ENCODE measurements around the gene CNR1.
"Not testable (repeated sequence)": the region's sequence is repeated elsewhere in the genome, so short reads cannot be mapped to it uniquely, and the experiment has no call there.

Gene CNR1

DNA sequence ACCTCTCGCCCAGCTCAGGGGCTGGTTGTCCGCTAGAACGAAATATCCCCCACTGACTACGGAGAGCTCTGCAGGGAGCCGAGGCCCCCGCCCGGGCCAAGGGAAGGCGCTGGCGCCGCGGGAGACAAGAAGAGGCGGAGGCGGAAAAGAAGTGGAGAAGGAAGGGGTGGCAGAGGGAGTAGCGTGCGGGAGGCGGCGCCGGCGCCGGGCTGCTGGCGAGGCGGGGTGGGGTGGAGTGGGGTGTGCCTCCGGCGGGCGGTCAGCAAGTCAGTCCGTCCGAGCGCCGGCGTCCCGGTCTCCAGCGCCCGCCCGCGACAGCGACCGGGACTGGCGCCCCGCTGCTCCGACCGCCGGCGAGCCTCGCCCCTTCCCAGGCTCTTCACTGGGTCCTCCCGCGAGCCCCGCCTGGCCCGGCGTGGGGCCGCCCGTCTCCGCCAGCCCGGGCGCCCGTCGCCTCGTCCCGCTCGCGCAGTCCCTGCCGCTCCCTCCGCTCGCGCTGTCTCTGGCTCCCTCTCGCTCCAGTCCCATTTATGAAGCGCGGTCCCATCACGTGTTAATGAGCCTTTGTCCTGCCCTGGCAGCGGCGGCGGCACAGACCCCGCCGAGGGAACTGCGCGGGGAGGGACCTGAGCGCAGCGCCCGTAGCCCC lies at the start of gene CNR1:
CNR1 (minus strand) TSS at position 504 of the 649 bp plus-strand sequence. CDS start 21,073 bp downstream, outside the sequence.
- peak; percentile 11 for DNase-seq (ENCODE audit: low read depth)
- H3K4me3 ChIP-seq (ENCODE audit: low read length): peak within 1 kb of the TSS; percentile 33

DNA sequence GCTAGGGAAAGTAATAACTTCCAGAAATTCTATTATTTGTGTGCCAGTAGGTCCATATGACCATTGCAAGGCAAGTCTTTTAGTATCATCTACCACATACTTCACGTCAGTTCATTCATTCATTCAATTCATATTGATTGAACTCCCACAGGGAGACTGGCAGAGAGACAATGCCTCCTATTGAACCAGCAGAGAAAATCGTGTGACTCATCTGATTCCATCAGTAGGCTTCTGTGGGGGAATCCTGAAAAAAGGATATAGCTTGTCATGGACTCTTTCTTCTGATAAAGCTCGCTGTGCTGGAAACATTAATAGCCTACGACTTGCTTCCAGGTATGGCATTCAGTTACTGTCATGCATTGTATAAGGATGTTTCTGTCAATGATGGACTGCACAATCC lies 45.3 kb upstream of the CNR1 start:
- TF ChIP-seq, protein P1, sequence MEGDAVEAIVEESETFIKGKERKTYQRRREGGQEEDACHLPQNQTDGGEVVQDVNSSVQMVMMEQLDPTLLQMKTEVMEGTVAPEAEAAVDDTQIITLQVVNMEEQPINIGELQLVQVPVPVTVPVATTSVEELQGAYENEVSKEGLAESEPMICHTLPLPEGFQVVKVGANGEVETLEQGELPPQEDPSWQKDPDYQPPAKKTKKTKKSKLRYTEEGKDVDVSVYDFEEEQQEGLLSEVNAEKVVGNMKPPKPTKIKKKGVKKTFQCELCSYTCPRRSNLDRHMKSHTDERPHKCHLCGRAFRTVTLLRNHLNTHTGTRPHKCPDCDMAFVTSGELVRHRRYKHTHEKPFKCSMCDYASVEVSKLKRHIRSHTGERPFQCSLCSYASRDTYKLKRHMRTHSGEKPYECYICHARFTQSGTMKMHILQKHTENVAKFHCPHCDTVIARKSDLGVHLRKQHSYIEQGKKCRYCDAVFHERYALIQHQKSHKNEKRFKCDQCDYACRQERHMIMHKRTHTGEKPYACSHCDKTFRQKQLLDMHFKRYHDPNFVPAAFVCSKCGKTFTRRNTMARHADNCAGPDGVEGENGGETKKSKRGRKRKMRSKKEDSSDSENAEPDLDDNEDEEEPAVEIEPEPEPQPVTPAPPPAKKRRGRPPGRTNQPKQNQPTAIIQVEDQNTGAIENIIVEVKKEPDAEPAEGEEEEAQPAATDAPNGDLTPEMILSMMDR (conservative IDR thresholded peaks at IDR 0.05; ENCODE audit: low read length): no peak
- DNase-seq (ENCODE audit: low read depth): no peak
- no peak overlapping the region for H3K4me3 ChIP-seq (ENCODE audit: low read length)

More for the DNA sequence above, at the start of gene CNR1:
- TF ChIP-seq, protein P1 (conservative IDR thresholded peaks at IDR 0.05; ENCODE audit: low read length): no peak

DNA sequence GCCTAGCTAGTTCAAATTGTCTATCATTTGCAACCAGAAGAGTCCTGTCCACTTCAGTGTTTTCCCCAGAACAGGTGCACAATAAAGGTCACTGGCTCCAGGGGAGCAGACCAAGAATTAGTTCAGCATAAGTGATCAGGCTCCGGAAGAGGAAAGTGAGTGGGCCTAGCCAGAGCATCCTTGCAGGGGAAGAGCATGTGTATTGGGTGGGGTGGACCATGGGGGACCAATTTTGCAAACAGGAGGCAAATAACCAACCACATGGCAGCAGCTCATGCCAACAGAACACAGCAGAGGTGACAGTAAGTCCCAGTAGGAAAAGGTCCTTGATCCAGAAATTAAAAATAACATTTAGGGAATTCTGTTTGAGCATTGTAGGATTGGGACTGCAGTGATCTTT lies 43.2 kb upstream of the CNR1 start:
- H3K4me3 ChIP-seq (ENCODE audit: low read length): no peak overlapping the region
- TF ChIP-seq, protein P1 (conservative IDR thresholded peaks at IDR 0.05; ENCODE audit: low read length): no peak
- DNase-seq (ENCODE audit: low read depth): no peak

DNA sequence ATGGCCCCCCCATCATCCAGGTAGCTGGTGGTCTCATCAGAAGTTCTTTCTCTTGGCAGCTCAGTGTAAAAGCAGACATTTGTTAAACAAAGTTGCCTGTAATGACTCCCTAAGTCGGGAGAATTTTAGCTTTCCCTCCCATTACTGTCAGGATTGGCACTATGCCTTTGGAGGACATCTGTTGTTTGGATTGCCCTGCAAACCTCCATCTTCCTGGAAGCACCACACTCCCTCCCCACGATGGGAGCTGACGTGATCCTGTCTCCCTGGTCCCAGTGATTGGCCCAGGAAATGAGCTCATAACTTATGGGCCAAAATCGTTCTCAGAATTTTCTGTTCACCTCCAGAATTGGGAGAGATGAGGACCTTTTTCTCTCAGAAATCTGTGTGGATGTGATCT lies 42.6 kb upstream of the CNR1 start:
- H3K4me3 ChIP-seq (ENCODE audit: low read length): no peak overlapping the region
- TF ChIP-seq, protein P1 (conservative IDR thresholded peaks at IDR 0.05; ENCODE audit: low read length): no peak
- DNase-seq (ENCODE audit: low read depth): no peak

DNA sequence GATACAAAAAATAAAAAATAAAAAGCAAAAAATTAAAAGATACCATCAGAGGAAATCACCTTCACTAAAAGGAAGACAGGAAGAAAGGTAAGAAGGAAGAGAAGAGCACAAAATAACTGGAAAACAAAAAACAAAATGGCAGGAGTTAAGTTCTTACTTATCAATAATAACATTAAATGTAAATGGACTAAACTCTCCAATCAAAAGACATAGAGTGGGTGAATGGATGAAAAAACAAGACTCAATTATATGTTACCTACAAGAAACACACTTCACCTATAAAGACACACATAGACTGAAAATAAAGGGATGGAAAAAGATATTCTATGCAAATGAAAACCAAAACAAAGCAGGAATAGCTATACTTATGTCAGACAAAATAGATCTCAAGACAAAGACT lies 35.6 kb upstream of the CNR1 start:
- H3K4me3 ChIP-seq (ENCODE audit: low read length); DNase-seq (ENCODE audit: low read depth): not testable (repeated sequence)

DNA sequence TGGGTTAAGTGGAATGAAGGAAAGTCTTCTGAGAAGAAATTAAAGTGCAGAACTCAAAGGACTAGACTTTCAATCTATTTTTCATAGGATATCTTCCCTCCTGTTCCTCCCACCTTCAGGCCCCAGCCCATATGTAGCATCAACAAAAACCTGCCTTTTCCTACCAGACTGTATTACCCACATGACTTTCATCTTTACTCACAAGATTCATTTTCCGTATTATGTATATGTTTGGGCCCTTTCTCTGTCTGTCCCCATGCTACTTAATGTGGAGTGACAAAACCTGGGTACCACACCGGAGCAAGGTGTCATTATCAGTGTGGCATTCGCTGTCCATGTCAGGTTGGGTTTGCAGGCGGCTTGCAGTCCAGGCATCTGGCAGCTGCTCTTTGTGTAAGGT lies 18.8 kb upstream of the CNR1 start:
- no peak overlapping the region for H3K4me3 ChIP-seq (ENCODE audit: low read length)
- TF ChIP-seq, protein P1 (conservative IDR thresholded peaks at IDR 0.05; ENCODE audit: low read length): no peak
- DNase-seq (ENCODE audit: low read depth): no peak

DNA sequence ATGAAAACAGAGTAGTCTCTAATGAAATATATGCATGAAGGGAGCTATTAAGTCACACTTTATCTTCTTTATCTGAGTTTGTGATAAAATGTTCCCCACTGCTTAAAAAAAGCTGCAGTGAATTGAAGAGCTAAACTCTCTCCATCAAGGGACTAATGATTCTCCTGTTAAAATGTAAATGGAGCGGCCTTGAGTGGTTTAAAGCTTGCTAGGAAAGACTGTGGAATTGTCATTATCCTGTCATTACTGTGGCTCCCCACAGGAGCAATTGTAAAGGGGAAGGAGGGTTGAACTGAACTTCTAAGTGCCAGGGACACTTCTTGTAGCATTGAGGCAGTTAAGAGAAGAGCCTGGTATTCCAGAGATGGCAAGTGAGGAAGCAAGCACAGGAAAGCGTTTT lies 17.3 kb upstream of the CNR1 start:
- H3K4me3 ChIP-seq (ENCODE audit: low read length): no peak overlapping the region
- TF ChIP-seq, protein P1 (conservative IDR thresholded peaks at IDR 0.05; ENCODE audit: low read length): no peak
- no peak for DNase-seq (ENCODE audit: low read depth)
